ENCODE data around the gene AIMP1.

GRCh38 chr4:106338671-106339070 is 22.3 kb downstream of the AIMP1 start:
- no peak for TF ChIP-seq POLR2A (IDR thresholded peaks at IDR 0.05)
- TF ChIP-seq, protein P1, sequence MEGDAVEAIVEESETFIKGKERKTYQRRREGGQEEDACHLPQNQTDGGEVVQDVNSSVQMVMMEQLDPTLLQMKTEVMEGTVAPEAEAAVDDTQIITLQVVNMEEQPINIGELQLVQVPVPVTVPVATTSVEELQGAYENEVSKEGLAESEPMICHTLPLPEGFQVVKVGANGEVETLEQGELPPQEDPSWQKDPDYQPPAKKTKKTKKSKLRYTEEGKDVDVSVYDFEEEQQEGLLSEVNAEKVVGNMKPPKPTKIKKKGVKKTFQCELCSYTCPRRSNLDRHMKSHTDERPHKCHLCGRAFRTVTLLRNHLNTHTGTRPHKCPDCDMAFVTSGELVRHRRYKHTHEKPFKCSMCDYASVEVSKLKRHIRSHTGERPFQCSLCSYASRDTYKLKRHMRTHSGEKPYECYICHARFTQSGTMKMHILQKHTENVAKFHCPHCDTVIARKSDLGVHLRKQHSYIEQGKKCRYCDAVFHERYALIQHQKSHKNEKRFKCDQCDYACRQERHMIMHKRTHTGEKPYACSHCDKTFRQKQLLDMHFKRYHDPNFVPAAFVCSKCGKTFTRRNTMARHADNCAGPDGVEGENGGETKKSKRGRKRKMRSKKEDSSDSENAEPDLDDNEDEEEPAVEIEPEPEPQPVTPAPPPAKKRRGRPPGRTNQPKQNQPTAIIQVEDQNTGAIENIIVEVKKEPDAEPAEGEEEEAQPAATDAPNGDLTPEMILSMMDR (IDR thresholded peaks at IDR 0.05) = no peak
